ENCODE results near the gene FAM240A.

The FAM240A gene

DNA sequence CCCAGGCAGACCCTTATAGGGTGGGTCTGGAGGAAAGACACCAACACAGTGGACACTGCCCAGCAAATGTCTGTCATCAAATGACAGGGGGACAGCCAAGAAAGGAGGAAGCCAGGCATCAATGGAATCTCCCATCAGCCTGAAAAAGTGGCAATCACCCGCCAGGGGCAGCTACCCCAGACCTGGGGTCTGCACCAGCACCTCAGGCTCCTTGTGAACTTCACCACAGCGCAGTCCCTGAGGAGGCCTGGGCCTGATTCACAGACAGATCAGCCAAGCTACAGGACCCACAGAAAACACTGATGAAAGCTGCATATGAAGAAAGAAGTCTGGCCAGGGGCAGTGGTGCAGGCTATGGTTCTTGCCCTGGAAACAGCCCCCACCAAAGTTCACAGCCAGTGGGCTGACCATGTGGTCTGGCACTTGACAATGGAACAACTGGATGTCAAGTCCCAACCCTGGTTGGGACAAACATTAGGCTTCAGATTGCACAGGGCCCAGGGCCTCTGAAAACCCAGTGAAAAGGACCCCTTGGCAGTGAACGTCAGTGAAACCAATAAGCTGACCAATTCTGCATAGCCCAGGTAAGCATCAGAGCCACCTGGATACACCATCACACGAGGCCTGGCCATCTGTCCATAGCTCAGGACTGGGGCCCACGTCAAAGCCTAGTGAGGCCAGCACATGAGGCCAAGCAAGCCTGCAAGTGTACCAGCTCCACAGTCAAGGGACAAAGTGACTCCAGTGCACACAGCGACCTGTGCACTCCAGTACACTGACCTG lies 52.1 kb downstream of the FAM240A start:
- no peak for FAIRE-seq

DNA sequence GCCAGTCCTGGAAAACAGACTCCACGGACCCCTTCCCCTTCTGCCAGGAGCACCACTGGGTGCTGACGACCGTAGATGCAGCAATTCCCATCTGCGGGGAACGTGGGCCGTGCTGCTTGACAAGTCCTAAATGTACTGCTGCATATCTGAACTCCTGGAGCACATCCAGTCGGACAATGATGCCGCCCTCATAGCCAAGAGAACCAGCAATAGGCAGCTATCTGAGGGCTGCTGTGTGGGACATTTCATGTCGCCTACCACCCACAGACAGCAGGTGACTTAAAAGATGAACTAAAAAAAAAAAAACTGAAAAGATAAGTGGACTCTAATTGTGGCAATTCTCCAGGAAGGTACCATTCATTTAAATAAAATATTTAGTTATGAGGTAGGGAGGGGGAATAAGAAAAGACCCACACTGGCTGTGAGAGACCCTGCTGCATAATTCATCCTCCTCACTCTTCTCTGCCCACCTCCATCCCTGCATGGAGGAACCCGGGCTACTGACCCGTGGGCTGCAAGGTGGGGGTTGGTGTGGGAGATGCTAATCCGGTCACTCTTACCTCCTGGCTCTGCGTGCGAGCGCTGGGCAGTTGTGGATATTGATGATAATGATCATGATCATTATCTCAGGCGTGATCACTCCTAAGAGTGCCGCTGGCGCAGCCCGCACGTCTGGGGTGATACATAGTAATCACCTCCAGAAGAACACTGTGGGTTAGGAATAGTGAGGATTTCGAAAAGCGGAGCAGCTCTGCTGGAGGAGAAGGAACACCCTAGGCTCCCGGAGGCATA lies 52.8 kb downstream of the FAM240A start:
- no peak for FAIRE-seq

DNA sequence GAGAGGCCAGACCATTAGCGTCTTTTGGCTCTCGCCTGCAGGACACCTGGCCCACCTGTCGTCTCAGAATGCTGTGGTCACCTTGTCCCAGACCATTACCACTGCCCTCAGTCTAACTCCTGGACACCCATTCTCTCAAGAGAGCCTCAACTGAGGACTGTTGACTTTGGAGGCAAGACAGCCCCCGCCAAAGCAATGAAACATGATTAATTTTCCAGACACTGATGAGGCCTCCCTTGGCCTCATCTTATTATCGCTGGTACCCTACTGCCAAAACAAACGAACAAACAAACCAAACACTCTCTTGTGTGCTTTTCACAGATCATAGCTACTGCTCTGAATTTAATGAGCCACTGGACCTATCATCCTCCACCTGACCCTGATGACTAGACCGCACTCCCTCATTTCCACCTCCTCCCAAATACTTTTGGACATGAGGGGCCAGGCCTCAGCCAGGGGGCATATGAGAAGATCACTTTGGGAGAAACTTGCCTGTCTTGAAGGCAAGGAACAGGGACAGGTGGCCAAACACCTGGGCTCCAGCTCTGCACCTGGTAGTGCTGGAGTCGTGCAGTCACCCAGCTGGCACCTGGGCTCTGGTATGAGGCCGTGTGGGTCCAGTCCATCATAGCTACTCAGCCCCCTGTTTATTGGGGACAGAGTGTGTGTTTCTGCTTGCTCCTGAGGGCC lies 53.6 kb downstream of the FAM240A start:
- FAIRE-seq = no peak

DNA sequence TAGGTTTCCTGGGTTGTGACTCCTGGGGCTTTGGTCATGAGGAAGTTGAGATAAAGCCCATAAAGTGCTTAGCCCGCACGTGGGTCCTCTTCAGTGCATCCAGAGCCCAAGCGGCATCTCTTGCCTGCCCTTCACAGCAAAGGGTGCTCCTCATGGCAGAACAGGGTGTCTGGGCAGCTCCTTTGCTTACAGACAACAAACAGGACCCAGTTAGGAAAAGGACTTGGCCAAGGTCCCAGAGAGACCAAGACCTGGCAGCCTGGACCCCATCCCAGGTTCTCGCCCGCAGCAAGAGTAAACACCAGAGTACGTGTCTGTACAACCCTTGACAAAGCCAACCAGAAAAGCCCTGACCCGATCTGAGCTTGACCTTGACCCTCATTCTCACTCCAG lies 54.1 kb downstream of the FAM240A start:
- FAIRE-seq = no peak

DNA sequence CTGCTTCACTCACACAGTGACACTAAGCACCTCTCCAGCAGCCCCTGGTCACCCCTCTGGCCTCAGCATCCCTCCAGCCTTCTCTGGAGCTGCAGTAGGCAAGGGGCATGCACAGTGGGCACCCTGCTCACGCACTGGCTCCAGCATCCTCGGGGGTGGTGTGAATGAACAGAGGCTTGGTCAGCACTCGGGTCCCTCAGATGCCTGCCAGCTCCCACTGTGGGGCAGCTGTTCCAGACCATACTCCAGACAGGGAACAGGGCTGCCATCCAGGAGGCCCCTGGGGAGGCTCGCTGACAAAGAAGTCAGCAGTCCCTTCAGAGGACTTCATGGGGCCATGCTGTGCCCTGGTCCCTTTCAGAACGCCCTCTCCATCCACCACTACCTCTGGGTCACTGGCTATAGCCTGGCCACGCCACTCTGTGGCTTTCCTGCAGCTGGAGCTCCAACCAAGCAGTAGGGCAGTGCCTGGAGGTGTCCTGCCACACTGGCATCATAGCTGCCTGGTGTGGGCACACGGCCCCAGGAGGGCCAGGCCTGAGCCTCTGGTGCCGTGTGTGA lies 54.8 kb downstream of the FAM240A start:
- FAIRE-seq = no peak

DNA sequence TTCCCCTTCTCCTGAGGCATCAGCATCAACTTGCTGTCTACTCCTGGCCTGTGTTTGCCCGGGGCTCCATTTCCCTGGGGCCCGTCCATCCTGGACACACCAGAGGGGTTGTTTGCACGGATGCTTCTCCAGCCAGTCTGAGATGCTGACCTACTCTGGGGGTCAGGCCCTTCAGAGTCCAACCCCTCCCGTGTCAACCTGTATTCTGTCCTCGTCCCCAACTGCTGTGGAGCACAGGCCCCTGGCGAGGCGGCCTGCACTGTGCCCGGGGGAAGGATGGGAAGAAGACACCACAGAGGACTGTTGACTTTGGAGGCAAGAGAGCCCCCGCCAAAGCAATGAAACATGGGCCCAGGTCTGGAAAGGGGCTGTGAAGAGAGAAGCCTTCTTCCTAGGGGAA lies 55.3 kb downstream of the FAM240A start:
- no peak for FAIRE-seq

DNA sequence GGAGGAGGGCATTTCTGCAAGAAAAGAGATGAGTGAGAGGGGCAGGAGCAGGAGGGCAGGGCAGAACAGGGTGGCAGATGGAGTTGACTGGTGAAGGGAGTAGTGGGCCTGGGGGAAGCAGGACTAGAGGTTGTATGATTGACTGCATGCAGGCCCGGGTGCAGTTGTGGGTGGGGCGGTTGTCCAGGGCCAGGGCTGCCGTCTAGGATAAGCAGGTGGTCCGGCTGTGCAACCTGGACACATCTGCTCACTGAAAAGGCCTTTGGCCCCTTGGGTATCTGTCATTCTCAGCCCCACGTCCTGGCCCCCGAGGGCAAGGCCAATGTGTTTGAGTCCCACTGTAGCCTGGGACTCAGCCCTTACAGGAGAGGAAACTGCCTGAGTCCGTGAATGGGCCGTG lies 55.8 kb downstream of the FAM240A start:
- no peak for FAIRE-seq

DNA sequence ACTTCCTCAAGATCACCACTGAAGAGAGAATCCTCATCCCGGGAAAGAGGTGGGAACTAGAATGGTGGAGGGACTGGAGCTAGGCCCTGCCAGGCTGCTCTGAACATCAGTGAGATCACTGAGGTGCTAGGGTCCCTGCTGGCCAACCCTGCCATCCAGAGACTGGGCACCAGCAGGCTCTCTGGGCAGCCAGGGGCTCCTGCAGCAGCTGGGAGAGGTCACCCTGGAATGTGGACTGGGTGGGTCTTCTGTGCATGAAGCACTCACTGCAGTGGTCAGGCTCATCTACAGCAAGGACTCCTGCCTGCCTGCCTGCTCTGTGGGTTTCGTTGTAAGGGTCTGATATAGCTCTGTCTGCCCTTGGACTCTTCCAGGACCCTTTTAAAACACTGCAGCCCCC lies 56.3 kb downstream of the FAM240A start:
- FAIRE-seq = no peak

DNA sequence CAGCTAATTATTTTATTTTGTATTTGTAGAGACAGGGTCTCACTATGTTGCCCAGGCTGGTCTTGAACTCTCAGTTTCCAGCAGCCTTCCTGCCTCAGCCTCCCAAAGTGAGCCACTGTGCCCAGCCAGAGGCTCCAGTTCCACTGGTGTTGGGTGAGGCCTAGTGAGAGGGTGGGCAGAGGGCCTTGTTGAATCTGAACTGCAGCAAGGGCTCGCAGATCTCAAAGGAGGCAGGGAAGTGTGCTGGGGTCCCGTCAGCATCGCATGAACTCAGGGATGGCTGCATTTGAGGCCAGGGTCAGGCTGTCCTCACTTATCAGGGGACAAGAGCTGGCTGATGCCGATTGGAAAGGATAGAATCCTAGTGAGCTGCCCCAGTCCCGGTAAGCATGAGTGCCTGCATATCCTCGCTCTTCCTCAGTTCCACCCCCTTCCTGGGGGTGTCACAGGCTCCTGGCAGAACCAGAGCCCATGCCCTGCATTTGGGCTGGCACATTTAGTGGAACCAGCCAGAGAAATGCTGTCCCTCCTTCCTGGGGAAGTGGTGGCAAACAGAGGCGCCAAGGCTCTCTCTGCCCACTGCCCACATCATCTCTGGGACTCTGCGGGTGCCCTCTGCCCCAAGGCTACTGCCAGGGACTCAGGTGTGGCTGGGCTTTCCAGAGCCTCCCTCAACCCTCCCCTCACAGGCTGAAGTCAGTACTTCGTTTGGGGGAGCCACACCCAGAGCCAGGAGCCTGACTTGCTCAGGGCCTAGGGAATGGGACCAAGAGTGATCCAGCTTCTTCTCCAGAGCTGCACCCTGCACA lies 57.1 kb downstream of the FAM240A start:
- no peak for FAIRE-seq

DNA sequence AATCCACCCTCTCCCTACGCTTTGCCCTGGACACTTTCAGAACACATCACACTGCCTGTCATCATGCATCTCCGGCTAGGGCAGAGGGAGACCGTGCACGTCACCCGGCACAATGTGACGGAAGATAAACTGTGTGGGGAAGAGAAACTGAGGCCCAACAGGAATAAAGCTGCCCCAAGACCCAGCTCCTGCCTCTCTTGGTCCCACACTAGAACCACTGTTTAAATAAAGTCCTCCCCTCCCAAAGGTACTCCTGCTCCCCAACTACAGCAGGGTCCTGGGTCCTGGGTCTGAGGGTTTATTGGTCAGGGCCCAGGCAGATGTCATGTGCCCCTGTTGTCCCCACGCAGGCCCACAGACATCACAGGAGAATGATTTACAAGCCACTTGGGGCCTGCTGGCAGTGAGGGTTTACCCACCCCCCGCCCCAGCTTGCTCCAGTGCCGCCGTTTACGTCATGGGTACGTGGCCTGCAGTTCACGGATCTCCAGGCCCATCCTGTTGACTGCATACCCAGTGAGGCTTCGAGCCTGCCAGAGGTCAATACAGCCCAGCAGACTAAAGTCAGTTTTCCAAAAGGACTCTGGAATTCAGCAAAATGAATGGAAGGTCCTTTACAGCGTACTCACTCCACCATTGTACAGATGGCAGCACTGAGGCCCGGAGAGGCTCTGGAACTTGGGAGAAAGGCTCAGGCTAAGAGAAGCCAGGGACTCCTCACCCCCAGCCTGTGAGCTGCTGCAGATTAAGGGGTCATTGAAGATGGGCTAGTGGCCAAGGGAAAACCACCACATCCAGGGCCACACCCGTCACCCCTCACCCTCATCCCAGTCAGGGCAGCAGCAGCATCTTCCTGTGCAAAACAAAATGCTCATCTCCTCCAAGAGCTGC lies 57.9 kb downstream of the FAM240A start:
- no peak for FAIRE-seq

DNA sequence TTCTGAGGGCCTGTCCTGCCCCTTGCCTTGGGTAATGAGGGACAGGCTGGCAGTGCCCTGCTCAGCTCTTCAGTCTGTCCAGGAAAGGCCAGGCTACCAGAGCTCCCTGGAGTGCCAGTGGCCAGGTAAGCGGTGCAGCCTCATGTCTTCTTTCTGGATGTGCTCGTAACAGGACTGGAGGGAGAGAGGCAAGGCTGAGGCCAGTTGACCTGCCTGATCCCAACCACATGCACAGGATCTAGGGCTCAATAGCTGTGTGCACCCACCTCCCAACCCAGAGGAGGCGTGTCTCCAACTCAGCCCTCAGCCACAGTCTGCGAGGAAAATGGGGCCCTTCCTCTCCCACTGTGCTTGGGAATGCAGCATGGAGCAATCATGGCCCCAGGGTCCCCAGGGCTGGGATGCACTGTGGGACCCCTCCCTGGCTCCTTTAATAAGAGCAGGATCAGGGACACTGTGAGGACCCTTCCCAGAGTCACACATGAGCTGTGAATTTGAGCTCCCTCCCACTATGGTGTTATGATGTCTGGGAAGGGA lies 58.6 kb downstream of the FAM240A start:
- no peak for FAIRE-seq

DNA sequence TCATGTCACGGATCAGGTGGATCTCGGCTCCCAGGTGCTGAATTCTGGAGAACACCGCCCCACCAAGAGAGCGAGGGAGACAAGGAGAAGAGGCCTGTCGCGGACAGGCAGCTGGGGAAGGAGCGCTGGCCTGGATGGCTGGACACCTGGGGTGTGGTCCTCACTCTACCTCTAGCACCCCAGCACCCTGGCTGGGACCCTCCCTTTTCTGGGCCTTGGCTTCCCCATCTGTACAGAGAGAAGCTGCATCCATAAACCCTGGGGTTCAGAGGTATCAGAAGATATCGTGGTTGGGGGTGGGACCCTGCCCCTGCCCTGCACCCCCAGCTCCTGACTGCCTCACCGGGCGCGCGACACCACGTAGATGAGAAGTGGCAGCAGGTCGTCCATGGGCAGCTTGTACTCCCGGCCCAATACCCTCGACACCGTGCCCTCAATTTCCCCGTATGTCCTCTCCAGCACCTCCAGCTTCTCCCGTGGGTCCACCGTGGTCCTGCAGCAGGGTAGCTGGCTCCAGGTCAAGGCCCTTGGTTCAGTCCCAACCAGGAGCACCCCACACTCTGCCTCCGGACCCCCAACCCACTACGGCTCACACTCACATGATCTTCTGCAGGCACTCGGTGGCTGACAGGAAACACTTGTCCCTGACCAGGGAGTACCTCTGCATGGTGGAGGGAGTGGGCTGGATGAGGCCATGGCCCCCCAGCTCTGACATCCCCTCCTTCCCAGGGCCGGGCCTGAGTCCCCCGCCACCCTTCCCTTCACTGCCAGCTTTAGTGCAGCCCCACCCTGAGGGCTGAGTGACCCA lies 59.4 kb downstream of the FAM240A start:
- no peak for FAIRE-seq

DNA sequence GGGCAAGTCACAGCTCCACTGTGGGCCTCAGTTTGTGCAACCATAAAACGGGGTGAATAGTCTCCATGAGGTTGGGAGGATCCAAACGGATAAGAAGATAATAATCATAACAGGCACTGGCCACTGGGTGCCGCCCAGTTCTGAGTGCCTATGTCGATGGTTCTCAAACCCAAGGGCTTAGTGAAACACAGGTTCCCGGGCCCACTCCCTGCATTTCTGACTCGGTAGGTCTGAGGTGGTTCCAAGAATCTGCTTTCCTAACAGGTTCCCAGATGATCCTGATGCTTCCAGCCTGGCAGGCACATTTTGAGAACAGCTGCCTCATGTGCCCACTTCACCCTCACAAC lies 60.0 kb downstream of the FAM240A start:
- no peak for FAIRE-seq

DNA sequence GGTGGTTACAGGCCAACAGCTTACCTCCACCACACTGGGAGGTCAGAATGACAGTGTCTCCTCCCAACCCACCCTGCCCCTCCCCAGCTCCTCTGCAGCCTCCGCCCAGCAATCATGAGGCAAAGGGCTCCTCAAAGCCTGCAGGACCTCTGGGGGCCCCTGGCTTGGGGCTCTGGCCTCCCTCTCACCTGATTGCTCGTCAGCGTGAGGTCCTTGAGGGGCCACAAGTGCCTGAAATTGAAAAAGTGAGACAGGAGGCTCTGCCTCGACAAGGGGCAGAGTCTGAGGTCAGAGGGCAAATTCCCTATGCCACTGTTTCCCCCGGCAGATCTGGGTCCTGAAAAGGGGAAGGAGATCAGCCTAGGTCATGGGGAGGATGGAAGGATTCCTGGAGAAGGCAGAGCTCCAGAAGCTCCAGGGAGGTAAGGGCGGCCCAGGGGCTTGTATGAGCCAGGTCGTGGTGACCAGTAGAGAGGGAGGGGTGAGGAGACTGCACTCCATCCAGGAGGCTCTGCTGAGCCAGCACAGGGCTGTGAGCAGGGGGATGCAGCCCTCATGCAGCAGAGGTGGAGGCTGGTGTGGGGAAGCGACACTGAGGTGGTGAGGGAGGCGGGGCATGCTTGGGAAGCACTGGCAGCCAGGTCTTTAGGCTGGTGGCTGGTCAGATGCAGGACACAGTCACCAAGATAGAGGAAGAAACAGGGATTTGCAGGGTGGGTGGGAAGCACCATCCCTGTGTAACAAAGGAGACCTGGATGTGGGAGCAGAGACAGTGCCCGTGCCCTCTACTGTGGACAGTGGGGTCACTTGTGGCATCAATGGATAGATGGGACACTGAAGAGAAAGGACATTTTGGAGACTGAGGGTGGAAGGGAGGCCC lies 61.1 kb downstream of the FAM240A start:
- no peak for FAIRE-seq

DNA sequence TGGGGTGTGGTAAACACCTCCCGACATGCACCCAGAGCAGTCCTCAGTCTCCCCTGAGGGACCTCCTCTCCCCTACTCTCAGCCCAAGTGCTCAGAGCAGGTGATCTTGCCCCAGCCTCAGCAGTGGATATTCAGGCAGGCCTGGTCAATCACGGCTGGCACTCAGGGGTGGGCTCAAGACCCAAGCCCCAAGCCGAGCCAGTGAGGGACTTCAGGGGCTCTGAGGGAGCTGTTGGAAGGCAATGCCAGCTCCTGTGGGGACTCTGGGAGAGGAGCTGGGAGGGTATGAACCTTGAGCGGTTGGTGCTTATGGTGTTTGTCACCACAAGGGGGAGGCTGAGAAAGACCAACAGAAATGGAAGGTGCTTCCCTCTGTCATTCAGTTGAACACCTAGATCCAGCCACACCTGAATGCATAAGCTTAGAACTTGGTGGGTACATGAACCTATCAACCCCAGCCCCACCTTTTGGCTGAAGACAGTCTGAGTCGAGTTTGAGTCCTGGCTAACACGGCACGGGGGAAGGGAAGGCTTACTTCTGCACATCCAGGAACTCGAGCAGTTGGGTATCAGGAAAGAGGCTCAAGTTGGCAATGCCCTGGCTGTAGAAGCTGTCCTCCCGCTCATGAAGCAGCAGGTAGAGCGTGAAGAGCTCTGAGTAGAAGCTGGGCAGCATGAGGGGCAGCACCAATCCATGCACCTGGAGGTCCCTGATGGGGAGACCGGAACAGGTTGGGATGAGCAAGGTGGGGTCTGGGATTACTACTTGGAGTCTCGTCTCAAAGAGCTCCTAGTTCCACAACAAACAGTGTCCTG lies 61.9 kb downstream of the FAM240A start:
- FAIRE-seq = no peak

DNA sequence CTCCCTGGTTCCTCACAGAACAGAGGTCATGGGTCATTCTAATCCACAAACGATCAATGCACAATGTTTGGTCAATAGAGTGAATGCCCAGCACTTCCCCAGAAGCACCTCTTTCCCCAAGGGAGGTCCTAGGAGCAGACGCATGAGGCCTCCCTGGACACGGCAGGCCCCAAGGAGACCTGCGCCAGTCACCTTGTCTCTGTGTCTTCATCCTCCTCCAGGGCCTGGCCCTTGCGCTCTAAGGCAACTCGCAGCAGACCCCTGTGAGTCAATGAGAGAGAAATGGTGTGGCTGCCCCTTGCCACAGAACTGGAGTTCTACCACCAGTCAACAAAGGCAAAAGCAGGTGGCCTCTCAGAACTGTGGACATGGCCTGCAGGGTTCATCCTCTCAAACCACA lies 63.1 kb downstream of the FAM240A start:
- FAIRE-seq = no peak
